HepG2 (cell line): ENCODE measurements around the gene CD151. TPM values are rescaled to one million over a fixed set of nuclear protein-coding genes. Genes with fewer than 3 reads are reported as not detected.

Source experiments
- HNRNPLL ChIP-seq: fragments of 200-400 bp; formaldehyde crosslinking; IDR thresholded peaks from 2 replicates; pipeline ENCODE4 v1.6.1; 2017; ENCODE audit warnings: mild to moderate bottlenecking, low read depth, low read length; ENCODE audit not compliant: poor library complexity, severe bottlenecking
- JUNB ChIP-seq: sonication (generic); formaldehyde crosslinking; IDR thresholded peaks from 2 replicates; pipeline ENCODE4 v1.8.0; 2022; ENCODE audit warnings: missing genetic modification reagents, mild to moderate bottlenecking, borderline replicate concordance
- KLF12 ChIP-seq: sonication (generic); formaldehyde crosslinking; IDR thresholded peaks from 2 replicates; pipeline ENCODE4 v1.4.0; 2020; ENCODE audit warnings: missing genetic modification reagents, borderline replicate concordance
- NAIF1 ChIP-seq: sonication (generic); formaldehyde crosslinking; IDR thresholded peaks from 2 replicates; pipeline ENCODE4 v1.5.0; 2020; ENCODE audit warnings: mild to moderate bottlenecking, missing genetic modification reagents, borderline replicate concordance
- NCOA1 ChIP-seq: sonication (generic); formaldehyde crosslinking; IDR thresholded peaks from 2 replicates; pipeline ENCODE4 v1.9.0; 2021; ENCODE audit warnings: missing genetic modification reagents
- PITX1 ChIP-seq: sonication (generic); formaldehyde crosslinking; IDR thresholded peaks from 2 replicates; pipeline ENCODE4 v1.5.1; 2020; ENCODE audit warnings: mild to moderate bottlenecking, missing genetic modification reagents
- RXRB ChIP-seq: IDR thresholded peaks from 2 replicates; pipeline ENCODE4 v1.6.1; 2016; ENCODE audit warnings: borderline replicate concordance, missing genetic modification reagents, missing compliant biosample characterization
- SAP130 ChIP-seq: IDR thresholded peaks from 2 replicates; pipeline ENCODE4 v1.6.1; 2016; ENCODE audit warnings: low read depth
- ZNF572 ChIP-seq: sonication (generic); formaldehyde crosslinking; IDR thresholded peaks from 2 replicates; pipeline ENCODE4 v1.5.1; 2020; ENCODE audit warnings: mild to moderate bottlenecking, missing genetic modification reagents
- ZNF574 ChIP-seq: sonication (generic); formaldehyde crosslinking; IDR thresholded peaks from 2 replicates; pipeline ENCODE4 v1.4.0; 2020; ENCODE audit warnings: missing genetic modification reagents
- ZNF614 ChIP-seq: IDR thresholded peaks from 2 replicates; pipeline ENCODE4 v1.6.1; 2018; ENCODE audit warnings: missing biosample characterization, missing genetic modification reagents, inconsistent platforms, borderline replicate concordance
- ZXDC ChIP-seq: sonication (generic); formaldehyde crosslinking; IDR thresholded peaks from 2 replicates; pipeline ENCODE4 v1.5.0; 2020; ENCODE audit warnings: mild to moderate bottlenecking, missing genetic modification reagents
- polyA plus RNA-seq, 8 experiments: library from polyadenylated mRNA; depleted of rRNA in 3 of 8; stranded (reverse) in 7 of 8; unstranded in 1 of 8; fragments of >200 nt; fragmentation: Illumina TruSeq in 4 of 8; extraction: Trizol in 4 of 8; gene quantifications; 2 replicates each; pipeline versions ENCODE4 v1.2.1 to v1.2.3, GENCODE V29; 2011 to 2016; ENCODE audit warnings: low read depth in 4 of 8, missing spikeins in 1 of 8, mixed read lengths in 1 of 8; ENCODE audit not compliant: insufficient read depth in 1 of 8
- total RNA-seq, 5 experiments: library from RNA; depleted of rRNA; stranded (reverse); fragments of >200 nt; fragmentation: Illumina TruSeq; extraction: Trizol; gene quantifications; 2 replicates each; pipeline ENCODE4 v1.2.3, GENCODE V29; 2016; ENCODE audit warnings: low read depth in 1 of 5
- TF ChIP-seq, protein P1 (sequence below): sonication (generic); formaldehyde crosslinking; conservative IDR thresholded peaks from 2 replicates; pipeline ENCODE4 v1.8.0; 2022; ENCODE audit warnings: mild to moderate bottlenecking, moderate library complexity, missing genetic modification reagents
- TF ChIP-seq, protein P2 (sequence below): sonication (generic); formaldehyde crosslinking; IDR thresholded peaks from 2 replicates; pipeline ENCODE4 v1.9.0; 2021; ENCODE audit warnings: missing genetic modification reagents, borderline replicate concordance
- TF ChIP-seq, protein P3 (sequence below): IDR thresholded peaks from 2 replicates; pipeline ENCODE4 v1.6.1; 2016; ENCODE audit warnings: missing compliant biosample characterization, missing genetic modification reagents, borderline replicate concordance

The CD151 gene
- total and polyA plus RNA-seq, 2 of the 13 experiments (the other 11 are each of a cell fraction or from before 2014, with no cell fraction given) = 125 to 197 TPM

GRCh38 chr11:830295-831117 is 2.2 kb upstream of the CD151 start (continued):
- TF ChIP-seq, protein P1, sequence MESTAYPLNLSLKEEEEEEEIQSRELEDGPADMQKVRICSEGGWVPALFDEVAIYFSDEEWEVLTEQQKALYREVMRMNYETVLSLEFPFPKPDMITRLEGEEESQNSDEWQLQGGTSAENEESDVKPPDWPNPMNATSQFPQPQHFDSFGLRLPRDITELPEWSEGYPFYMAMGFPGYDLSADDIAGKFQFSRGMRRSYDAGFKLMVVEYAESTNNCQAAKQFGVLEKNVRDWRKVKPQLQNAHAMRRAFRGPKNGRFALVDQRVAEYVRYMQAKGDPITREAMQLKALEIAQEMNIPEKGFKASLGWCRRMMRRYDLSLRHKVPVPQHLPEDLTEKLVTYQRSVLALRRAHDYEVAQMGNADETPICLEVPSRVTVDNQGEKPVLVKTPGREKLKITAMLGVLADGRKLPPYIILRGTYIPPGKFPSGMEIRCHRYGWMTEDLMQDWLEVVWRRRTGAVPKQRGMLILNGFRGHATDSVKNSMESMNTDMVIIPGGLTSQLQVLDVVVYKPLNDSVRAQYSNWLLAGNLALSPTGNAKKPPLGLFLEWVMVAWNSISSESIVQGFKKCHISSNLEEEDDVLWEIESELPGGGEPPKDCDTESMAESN (CRISPR knock-in tag) = 0 out of 2 replicates have a peak, but pooled peaks have one; percentile 20
- TF ChIP-seq SAP130 (CRISPR knock-in tag) = peak; percentile 37; the same call in 1 of the 2 replicates
- no peak for TF ChIP-seq KLF12 (CRISPR knock-in tag)
- TF ChIP-seq, protein P2, sequence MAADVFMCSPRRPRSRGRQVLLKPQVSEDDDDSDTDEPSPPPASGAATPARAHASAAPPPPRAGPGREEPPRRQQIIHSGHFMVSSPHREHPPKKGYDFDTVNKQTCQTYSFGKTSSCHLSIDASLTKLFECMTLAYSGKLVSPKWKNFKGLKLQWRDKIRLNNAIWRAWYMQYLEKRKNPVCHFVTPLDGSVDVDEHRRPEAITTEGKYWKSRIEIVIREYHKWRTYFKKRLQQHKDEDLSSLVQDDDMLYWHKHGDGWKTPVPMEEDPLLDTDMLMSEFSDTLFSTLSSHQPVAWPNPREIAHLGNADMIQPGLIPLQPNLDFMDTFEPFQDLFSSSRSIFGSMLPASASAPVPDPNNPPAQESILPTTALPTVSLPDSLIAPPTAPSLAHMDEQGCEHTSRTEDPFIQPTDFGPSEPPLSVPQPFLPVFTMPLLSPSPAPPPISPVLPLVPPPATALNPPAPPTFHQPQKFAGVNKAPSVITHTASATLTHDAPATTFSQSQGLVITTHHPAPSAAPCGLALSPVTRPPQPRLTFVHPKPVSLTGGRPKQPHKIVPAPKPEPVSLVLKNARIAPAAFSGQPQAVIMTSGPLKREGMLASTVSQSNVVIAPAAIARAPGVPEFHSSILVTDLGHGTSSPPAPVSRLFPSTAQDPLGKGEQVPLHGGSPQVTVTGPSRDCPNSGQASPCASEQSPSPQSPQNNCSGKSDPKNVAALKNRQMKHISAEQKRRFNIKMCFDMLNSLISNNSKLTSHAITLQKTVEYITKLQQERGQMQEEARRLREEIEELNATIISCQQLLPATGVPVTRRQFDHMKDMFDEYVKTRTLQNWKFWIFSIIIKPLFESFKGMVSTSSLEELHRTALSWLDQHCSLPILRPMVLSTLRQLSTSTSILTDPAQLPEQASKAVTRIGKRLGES = no peak
- no peak for TF ChIP-seq ZXDC (CRISPR knock-in tag)
- TF ChIP-seq RXRB = peak; percentile 22; the same call in 1 of the 2 replicates
- TF ChIP-seq ZNF574 = peak; percentile 31; the same call in 1 of the 2 replicates
- 0 out of 2 replicates have a peak, but pooled peaks have one; percentile 22 for TF ChIP-seq NCOA1 (CRISPR knock-in tag)
- peak; percentile 56; the same call in 1 of the 2 replicates for TF ChIP-seq PITX1 (CRISPR knock-in tag)
- 0 out of 2 replicates have a peak, but pooled peaks have one; percentile 56 for TF ChIP-seq ZNF572 (CRISPR knock-in tag)
- TF ChIP-seq, protein P3, sequence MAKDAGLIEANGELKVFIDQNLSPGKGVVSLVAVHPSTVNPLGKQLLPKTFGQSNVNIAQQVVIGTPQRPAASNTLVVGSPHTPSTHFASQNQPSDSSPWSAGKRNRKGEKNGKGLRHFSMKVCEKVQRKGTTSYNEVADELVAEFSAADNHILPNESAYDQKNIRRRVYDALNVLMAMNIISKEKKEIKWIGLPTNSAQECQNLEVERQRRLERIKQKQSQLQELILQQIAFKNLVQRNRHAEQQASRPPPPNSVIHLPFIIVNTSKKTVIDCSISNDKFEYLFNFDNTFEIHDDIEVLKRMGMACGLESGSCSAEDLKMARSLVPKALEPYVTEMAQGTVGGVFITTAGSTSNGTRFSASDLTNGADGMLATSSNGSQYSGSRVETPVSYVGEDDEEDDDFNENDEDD (CRISPR knock-in tag) = peak; percentile 62; the same call in 1 of the 2 replicates
- peak; percentile 86 for TF ChIP-seq HNRNPLL
- no peak for TF ChIP-seq JUNB (CRISPR knock-in tag)
- TF ChIP-seq NAIF1 (CRISPR knock-in tag) = no peak
- 0 out of 2 replicates have a peak, but pooled peaks have one; percentile 35 for TF ChIP-seq ZNF614 (CRISPR knock-in tag)
